ENCODE results near the gene MACF1. TPM values are rescaled to one million over a fixed set of nuclear protein-coding genes. Genes with fewer than 3 reads are reported as not detected.

Gene MACF1
- total and polyA plus RNA-seq, 2 of the 13 experiments (the other 11 are each of a cell fraction or from before 2014, with no cell fraction given): 36.7 to 65.4 TPM

GRCh38 chr1:39165488-39165887 lies 39.0 kb upstream of the MACF1 start (continued):
- TF ChIP-seq AKNA (CRISPR knock-in tag; IDR thresholded peaks at IDR 0.05; ENCODE audit: borderline replicate concordance): no peak
- no peak for TF ChIP-seq ETS1 (CRISPR knock-in tag; IDR thresholded peaks at IDR 0.05)

- Histone ChIP-seq H2AFZ (ENCODE audit: low read length) (no peak overlapping the region), H3K27me3 (ENCODE audit: control insufficient read depth in 1 of 2, insufficient read depth in 2 of 2, low read length in 2 of 2) (no peaks in the 10 kb centered on the region), H4K20me1 (ENCODE audit: insufficient read depth, low read length) (peaks cover 8% of the 10 kb centered on the region; the same call in 1 of the 2 replicates), H3K9ac (ENCODE audit: insufficient read depth, low read depth, low read length) (no peak overlapping the region), H3K27ac (ENCODE audit: extremely low read length, insufficient read depth, low read length) (no peak overlapping the region), H3K4me1 (ENCODE audit: insufficient read depth, low read length) (peaks cover 56% of the 10 kb centered on the region), H3K36me3 (replicated peaks in 1 of 2; ENCODE audit: control insufficient read depth in 1 of 2, insufficient read depth in 2 of 2, low read length in 2 of 2) (peaks cover 2 to 4% of the 10 kb centered on the region in 2 experiments; a peak in 3 of 5 replicates), H3K4me3 (replicated peaks in 1 of 3; ENCODE audit: insufficient read depth in 1 of 3, low read depth in 2 of 3, low read length in 3 of 3) (no peak overlapping the region; a peak in 1 of 6 replicates), H3K9me3 (ENCODE audit: low read length) (no peaks in the 10 kb centered on the region), H3K4me2 (ENCODE audit: low read depth, low read length) (peak overlapping the region; percentile 30), H3K79me2 (ENCODE audit: insufficient read depth, low read length) (peaks cover 47% of the 10 kb centered on the region)
- POLR2A ChIA-PET: interaction anchor here (1.0 to 1.9 kb wide), 6 partner anchors 9 to 62 kb away, joined by 3 to 20 read pairs (median 4); no protein-coding TSS in a partner anchor
- FAIRE-seq: peak; percentile 92
- in situ Hi-C loops (cut with HindIII; ENCODE audit: extremely low pct_ligation_motif_present, low pct_unique_long_range_greater_than_20kb): no loop called here
- WGBS (ENCODE audit: low lambda C conversion rate): 26% methylated on average over 5 of the region's 5 CpGs
- intact Hi-C loops (cut with micrococcal nuclease; ENCODE audit: unreplicated experiment): no loop called here
- DNase-seq (ENCODE audit: low spot score): peak; percentile 83
- CTCF ChIA-PET (ENCODE audit: low intra/inter-chr PET ratio, low total read pairs): no interaction called here
- BruUV-seq (replicated peaks): no TSS peak
- peak; percentile 93 for ATAC-seq
- no peak for TF ChIP-seq RFX5 (IDR thresholded peaks at IDR 0.05; ENCODE audit: low read depth, low read length)
- TF ChIP-seq CHD4 (IDR thresholded peaks at IDR 0.05; ENCODE audit: borderline replicate concordance, low read length): no peak
- TF ChIP-seq PHF21A (CRISPR knock-in tag; IDR thresholded peaks at IDR 0.05): peak; percentile 38; the same call in 1 of the 2 replicates
- TF ChIP-seq ZNF160 (CRISPR knock-in tag; IDR thresholded peaks at IDR 0.05): no peak
- 0 out of 2 replicates have a peak, but pooled peaks have one; percentile 33 for TF ChIP-seq ISL2 (CRISPR knock-in tag; IDR thresholded peaks at IDR 0.05)
- TF ChIP-seq MTF2 (CRISPR knock-in tag; IDR thresholded peaks at IDR 0.05; ENCODE audit: borderline replicate concordance): no peak
- TF ChIP-seq FOXP1 (IDR thresholded peaks at IDR 0.05): no peak
- peak; percentile 57 for TF ChIP-seq FOXP1 (CRISPR knock-in tag; IDR thresholded peaks at IDR 0.05)
- TF ChIP-seq ZNF562 (CRISPR knock-in tag; IDR thresholded peaks at IDR 0.05; ENCODE audit: borderline replicate concordance): no peak
- TF ChIP-seq ZNF512B (CRISPR knock-in tag; IDR thresholded peaks at IDR 0.05; ENCODE audit: borderline replicate concordance): no peak
Observed at GRCh38 chr1:39167632-39168209, 36.8 kb upstream of the MACF1 start.

Measured in HepG2 (cell line).